ENCODE results near the gene B4GALNT3. TPM values are rescaled to one million over a fixed set of nuclear protein-coding genes. Genes with fewer than 3 reads are reported as not detected.
"Not testable (repeated sequence)": the region's sequence is repeated elsewhere in the genome, so short reads cannot be mapped to it uniquely, and the experiment has no call there.

B4GALNT3 gene
- 4.2 TPM for total RNA-seq

DNA sequence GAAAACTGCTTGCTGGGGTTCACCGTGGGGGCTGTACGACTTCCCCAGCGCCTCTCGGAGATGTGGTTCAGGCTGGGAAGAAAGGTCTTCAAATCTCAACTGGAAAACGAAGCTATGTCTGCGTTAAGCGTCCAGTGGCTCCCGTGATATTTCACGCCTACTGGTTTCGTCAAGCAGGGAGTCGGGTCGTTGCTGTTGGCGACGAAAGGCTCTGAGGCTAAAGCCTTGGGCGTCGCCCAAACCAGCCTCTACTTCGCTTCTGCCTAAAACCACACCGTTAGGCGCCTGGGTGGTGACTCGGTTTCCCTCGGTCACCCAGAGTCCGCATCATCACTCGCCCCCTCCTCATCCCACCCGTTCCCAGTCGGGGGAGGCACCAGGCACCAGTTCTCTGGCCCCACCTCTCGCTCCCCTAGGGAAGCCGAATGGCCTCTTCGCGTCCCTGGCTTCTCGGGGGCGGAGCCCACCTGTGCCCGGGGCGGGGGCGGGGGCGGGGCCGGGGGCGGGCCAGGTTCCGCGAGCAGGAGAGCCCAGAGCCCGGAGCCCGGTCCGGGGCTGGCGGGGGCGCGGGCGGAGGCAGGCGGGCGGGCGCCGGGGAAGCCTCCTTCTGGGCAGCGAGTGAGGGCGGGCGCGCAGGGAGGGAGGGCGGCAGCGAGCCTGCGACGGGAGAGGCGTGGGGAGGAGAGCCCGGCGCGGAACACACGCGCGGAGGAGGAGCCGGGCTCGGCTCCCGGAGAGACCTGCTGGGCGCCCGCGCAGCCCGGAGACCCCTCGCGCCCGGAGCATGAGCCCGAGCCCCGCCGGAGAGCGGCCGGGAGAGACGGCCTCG, at the start of gene B4GALNT3:
TSS of gene B4GALNT3 (plus strand) at position 510 of the 829 bp plus-strand sequence. CDS start 438 bp downstream, outside the sequence.
- peaks cover 7 to 14% (median 9%) of the 10 kb centered on the region in 3 donors for H3K4me1 ChIP-seq (ENCODE audit: control insufficient read depth in 3 of 3, insufficient read depth in 3 of 3, low read length in 3 of 3)
- H3K27me3 ChIP-seq (ENCODE audit: control insufficient read depth in 3 of 3, insufficient read depth in 3 of 3, low read length in 3 of 3): peaks cover 6 to 8% (median 6%) of the 10 kb centered on the region in 3 donors
- no peak within 1 kb of the TSS for H3K27ac ChIP-seq (ENCODE audit: low read depth, low read length)

DNA sequence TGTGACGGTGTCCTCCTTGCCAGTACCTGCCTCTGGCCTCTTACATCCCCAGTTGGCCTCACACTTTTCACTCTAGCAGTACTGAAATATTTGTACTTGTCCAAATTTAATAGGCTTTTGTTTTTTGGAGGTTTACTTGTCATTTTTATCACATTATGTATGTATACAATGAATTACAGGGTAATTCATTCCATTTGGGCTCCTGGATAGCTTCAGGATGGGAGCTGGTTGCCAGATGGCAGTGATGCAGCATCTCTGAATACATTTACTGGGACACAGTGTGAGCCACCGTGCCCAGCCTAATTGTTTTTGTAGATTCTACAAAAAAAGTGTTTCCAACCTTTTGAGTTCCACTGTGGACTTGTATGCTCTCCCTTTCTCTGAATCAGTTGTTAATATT, 44.9 kb upstream of the B4GALNT3 start:
- H3K36me3 ChIP-seq (ENCODE audit: control insufficient read depth in 3 of 3, insufficient read depth in 3 of 3, low read length in 3 of 3): peaks cover 24 to 43% (median 29%) of the 10 kb centered on the region in 3 donors
- H3K4me1 ChIP-seq (ENCODE audit: control insufficient read depth in 3 of 3, insufficient read depth in 3 of 3, low read length in 3 of 3): no peaks in the 10 kb centered on the region
- H3K9me3 ChIP-seq (ENCODE audit: control insufficient read depth in 3 of 3, low read length in 3 of 3): no peaks in the 10 kb centered on the region
- no peak overlapping the region for H3K4me3 ChIP-seq (ENCODE audit: low read length in 3 of 3)
- no peak overlapping the region for H3K9ac ChIP-seq (ENCODE audit: low read depth in 1 of 3, low read length in 3 of 3)
- H3K27me3 ChIP-seq (ENCODE audit: control insufficient read depth in 3 of 3, insufficient read depth in 3 of 3, low read length in 3 of 3): no peaks in the 10 kb centered on the region
- H3K27ac ChIP-seq (ENCODE audit: low read depth, low read length): no peak overlapping the region

More for the DNA sequence above, at the start of gene B4GALNT3:
- Histone ChIP-seq H3K36me3 (ENCODE audit: control insufficient read depth in 3 of 3, insufficient read depth in 3 of 3, low read length in 3 of 3) (no peaks in the 10 kb centered on the region), H3K9me3 (ENCODE audit: control insufficient read depth in 3 of 3, low read length in 3 of 3) (no peaks in the 10 kb centered on the region), H3K4me3 (ENCODE audit: low read length in 3 of 3) (peak within 1 kb of the TSS; percentile 58 to 77 (median 75)), H3K9ac (ENCODE audit: low read depth in 1 of 3, low read length in 3 of 3) (peak within 1 kb of the TSS; percentile 5 to 72 (median 46))

DNA sequence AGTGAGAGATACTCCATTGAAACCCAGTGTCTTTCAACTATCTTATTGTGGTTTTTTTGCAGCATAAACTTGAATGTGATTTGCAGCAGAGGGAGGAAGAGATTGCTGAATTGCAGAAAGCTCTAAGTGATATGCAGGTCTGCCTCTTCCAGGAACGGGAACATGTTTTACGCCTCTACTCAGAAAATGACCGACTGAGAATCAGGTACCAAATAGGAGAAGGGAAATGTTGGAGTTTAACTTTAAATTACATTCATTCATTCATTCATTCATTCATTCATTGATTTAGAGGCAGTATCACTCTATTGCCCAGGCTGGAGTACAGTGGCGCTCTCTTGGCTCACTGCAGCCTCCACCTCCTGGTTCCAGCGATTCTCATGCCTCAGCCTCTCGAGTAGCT, 41.3 kb upstream of the B4GALNT3 start:
- H3K9ac ChIP-seq (ENCODE audit: low read depth in 1 of 3, low read length in 3 of 3): no peak overlapping the region
- no peaks in the 10 kb centered on the region for H3K9me3 ChIP-seq (ENCODE audit: control insufficient read depth in 3 of 3, low read length in 3 of 3)
- H3K4me3 ChIP-seq (ENCODE audit: low read length in 3 of 3): no peak overlapping the region
- peaks cover 14 to 29% (median 27%) of the 10 kb centered on the region in 3 donors for H3K36me3 ChIP-seq (ENCODE audit: control insufficient read depth in 3 of 3, insufficient read depth in 3 of 3, low read length in 3 of 3)
- H3K27me3 ChIP-seq (ENCODE audit: control insufficient read depth in 3 of 3, insufficient read depth in 3 of 3, low read length in 3 of 3): no peaks in the 10 kb centered on the region
- H3K4me1 ChIP-seq (ENCODE audit: control insufficient read depth in 3 of 3, insufficient read depth in 3 of 3, low read length in 3 of 3): no peaks in the 10 kb centered on the region
- H3K27ac ChIP-seq (ENCODE audit: low read depth, low read length): no peak overlapping the region

DNA sequence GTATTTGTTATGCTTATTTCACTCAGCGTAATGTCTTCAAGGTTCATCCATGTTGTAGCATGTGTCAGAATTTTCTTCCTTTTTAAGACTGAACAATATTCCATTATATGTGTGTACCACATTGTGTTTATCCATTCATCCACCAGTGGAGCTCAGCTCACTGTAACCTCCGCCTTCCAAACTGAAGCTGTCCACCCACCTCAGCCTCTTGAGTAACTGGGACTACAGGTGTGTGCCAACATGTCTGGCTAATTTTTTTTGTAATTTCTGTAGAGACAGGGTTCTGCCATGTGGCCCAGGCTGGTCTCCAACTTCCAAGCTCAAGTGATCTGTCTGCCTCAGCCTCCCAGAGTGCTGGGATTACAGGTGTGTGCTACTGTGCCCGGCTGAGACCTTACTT, 37.2 kb upstream of the B4GALNT3 start:
- Histone ChIP-seq H3K9ac (ENCODE audit: low read depth in 1 of 3, low read length in 3 of 3) (no peak overlapping the region), H3K27me3 (ENCODE audit: control insufficient read depth in 3 of 3, insufficient read depth in 3 of 3, low read length in 3 of 3) (no peaks in the 10 kb centered on the region), H3K4me3 (ENCODE audit: low read length in 3 of 3) (no peak overlapping the region), H3K27ac (ENCODE audit: low read depth, low read length) (no peak overlapping the region), H3K9me3 (ENCODE audit: control insufficient read depth in 3 of 3, low read length in 3 of 3) (no peaks in the 10 kb centered on the region), H3K36me3 (ENCODE audit: control insufficient read depth in 3 of 3, insufficient read depth in 3 of 3, low read length in 3 of 3) (peaks cover 8 to 26% (median 22%) of the 10 kb centered on the region in 3 donors), H3K4me1 (ENCODE audit: control insufficient read depth in 3 of 3, insufficient read depth in 3 of 3, low read length in 3 of 3) (no peaks in the 10 kb centered on the region)

DNA sequence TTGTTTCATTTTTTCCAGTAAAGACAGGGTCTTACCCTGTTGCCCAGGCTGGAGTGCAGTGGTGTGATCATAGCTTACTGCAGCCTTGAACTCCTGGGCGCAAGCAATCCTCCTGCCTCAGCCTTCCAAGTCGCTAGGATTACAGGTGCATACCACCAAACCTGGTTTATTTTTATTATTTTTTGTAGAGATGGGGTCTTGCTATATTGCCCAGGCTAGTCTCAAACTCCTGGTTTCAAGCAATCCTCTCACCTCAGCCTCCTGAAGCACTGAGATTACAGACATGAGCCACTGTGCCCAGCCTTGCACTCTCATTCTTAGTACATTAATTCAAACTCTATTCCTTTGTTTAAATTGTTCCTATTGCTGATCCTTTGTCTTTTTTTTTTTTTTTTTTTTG, 24.0 kb upstream of the B4GALNT3 start:
- not testable (repeated sequence) for H3K9ac ChIP-seq (ENCODE audit: low read depth in 1 of 3, low read length in 3 of 3); H3K9me3 ChIP-seq (ENCODE audit: control insufficient read depth in 3 of 3, low read length in 3 of 3); H3K4me1 ChIP-seq (ENCODE audit: control insufficient read depth in 3 of 3, insufficient read depth in 3 of 3, low read length in 3 of 3); H3K27ac ChIP-seq (ENCODE audit: low read depth, low read length); H3K4me3 ChIP-seq (ENCODE audit: low read length in 3 of 3); H3K27me3 ChIP-seq (ENCODE audit: control insufficient read depth in 3 of 3, insufficient read depth in 3 of 3, low read length in 3 of 3)
- peaks cover 7 to 32% (median 27%) of the 10 kb centered on the region in 3 donors for H3K36me3 ChIP-seq (ENCODE audit: control insufficient read depth in 3 of 3, insufficient read depth in 3 of 3, low read length in 3 of 3)

DNA sequence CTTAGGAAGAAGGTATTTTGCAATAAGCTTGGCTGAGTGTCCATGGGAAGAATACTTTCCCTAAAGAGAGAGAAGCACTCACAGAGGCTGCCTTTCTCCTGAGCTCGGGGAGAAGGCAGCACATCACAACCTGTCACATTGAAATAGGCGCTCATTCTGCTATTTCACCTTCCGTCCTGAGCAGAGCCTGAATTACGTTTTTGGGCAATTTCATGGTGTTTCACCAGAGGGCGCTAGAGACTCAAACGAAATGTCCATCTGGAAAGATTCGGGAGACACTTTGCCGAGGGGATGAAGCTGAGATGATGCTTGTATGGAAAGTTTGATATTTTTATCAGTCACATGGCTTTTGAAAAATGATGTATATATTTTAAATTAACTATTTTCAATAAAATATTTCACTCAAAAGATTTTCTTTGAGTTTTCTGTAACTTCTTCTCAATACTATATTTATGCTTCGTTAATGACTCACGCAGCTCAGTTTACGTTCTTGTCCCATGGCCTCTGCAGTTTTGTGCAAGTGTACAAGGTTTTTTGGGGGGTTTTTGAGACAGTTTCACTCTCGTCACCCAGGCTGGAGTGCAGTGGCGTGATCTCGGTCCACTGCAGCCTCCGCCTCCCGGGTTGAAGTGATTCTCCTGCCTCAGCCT, 17.4 kb upstream of the B4GALNT3 start:
- Histone ChIP-seq H3K4me3 (ENCODE audit: low read length in 3 of 3) (no peak overlapping the region), H3K4me1 (ENCODE audit: control insufficient read depth in 3 of 3, insufficient read depth in 3 of 3, low read length in 3 of 3) (no peaks in the 10 kb centered on the region), H3K9ac (ENCODE audit: low read depth in 1 of 3, low read length in 3 of 3) (no peak overlapping the region), H3K27ac (ENCODE audit: low read depth, low read length) (no peak overlapping the region), H3K36me3 (ENCODE audit: control insufficient read depth in 3 of 3, insufficient read depth in 3 of 3, low read length in 3 of 3) (peaks cover 0 to 10% (median 8%) of the 10 kb centered on the region in 3 donors), H3K27me3 (ENCODE audit: control insufficient read depth in 3 of 3, insufficient read depth in 3 of 3, low read length in 3 of 3) (no peaks in the 10 kb centered on the region), H3K9me3 (ENCODE audit: control insufficient read depth in 3 of 3, low read length in 3 of 3) (no peaks in the 10 kb centered on the region)

DNA sequence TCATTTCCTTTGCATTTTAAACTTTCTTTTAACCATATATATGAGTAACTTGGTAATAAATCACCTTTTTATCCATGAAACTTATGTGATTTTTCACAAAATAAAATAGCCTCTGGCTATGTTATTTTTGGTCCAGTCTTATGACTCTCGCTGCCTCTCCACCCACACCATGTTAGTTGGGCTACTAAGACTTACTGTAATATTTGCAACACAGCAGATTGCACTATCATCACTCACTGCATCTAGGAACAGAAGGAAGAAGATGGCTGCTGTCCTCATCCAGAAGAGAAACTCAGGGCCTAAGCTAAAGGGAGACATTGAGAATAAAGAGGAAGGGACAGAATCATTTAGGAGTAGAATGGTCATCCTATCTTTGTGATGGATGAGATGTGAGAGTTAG, 12.6 kb upstream of the B4GALNT3 start:
- Histone ChIP-seq H3K36me3 (ENCODE audit: control insufficient read depth in 3 of 3, insufficient read depth in 3 of 3, low read length in 3 of 3) (no peaks in the 10 kb centered on the region), H3K4me3 (ENCODE audit: low read length in 3 of 3) (no peak overlapping the region), H3K4me1 (ENCODE audit: control insufficient read depth in 3 of 3, insufficient read depth in 3 of 3, low read length in 3 of 3) (no peaks in the 10 kb centered on the region), H3K9ac (ENCODE audit: low read depth in 1 of 3, low read length in 3 of 3) (no peak overlapping the region), H3K9me3 (ENCODE audit: control insufficient read depth in 3 of 3, low read length in 3 of 3) (no peaks in the 10 kb centered on the region), H3K27me3 (ENCODE audit: control insufficient read depth in 3 of 3, insufficient read depth in 3 of 3, low read length in 3 of 3) (peaks cover 0 to 4% (median 3%) of the 10 kb centered on the region in 3 donors), H3K27ac (ENCODE audit: low read depth, low read length) (no peak overlapping the region)

DNA sequence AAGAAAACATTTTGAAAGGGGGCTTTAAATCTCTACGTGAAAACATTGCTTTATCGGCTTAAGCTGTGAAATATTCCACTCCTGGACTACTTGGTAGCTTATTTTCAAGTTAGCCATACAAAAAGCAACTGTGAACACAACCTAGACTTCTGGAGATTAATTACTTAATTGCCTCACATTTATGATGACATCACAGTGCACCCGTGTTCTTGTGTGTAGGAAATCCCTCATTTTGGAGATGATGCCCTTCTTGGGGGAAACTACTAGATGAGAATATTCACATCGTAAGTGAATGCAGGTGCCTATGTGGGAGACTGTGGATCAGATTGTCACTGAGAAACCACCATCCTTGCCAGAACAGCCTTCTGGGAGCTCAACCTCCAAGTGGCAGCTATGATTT, 10.5 kb upstream of the B4GALNT3 start:
- H3K36me3 ChIP-seq (ENCODE audit: control insufficient read depth in 3 of 3, insufficient read depth in 3 of 3, low read length in 3 of 3): no peaks in the 10 kb centered on the region
- H3K4me1 ChIP-seq (ENCODE audit: control insufficient read depth in 3 of 3, insufficient read depth in 3 of 3, low read length in 3 of 3): no peaks in the 10 kb centered on the region

DNA sequence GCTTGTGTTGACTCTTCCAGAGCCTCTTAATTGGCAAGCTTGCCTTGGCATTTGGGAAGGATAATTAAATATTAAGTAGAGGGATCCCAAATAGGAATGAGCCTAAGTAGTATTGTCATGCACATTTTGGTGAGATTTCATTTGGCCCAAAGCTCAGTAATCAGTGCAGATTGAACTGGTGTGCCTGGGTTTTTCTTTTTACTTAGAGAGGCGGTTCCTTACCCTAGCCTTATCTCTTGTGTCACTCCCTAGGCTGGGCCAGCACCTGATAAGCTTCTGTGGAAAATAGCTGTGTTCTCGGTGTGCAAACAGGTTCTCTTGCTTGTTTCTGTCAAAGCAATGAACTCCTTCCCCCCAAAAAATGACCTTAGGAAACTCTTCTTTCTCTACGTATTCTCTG, 9.3 kb upstream of the B4GALNT3 start:
- Histone ChIP-seq H3K36me3 (ENCODE audit: control insufficient read depth in 3 of 3, insufficient read depth in 3 of 3, low read length in 3 of 3) (no peaks in the 10 kb centered on the region), H3K27me3 (ENCODE audit: control insufficient read depth in 3 of 3, insufficient read depth in 3 of 3, low read length in 3 of 3) (peaks cover 0 to 4% (median 3%) of the 10 kb centered on the region in 3 donors), H3K4me1 (ENCODE audit: control insufficient read depth in 3 of 3, insufficient read depth in 3 of 3, low read length in 3 of 3) (no peaks in the 10 kb centered on the region), H3K9ac (ENCODE audit: low read depth in 1 of 3, low read length in 3 of 3) (no peak overlapping the region), H3K4me3 (ENCODE audit: low read length in 3 of 3) (no peak overlapping the region), H3K9me3 (ENCODE audit: control insufficient read depth in 3 of 3, low read length in 3 of 3) (no peaks in the 10 kb centered on the region), H3K27ac (ENCODE audit: low read depth, low read length) (no peak overlapping the region)

More for the DNA sequence above, 10.5 kb upstream of the B4GALNT3 start:
- Histone ChIP-seq H3K27ac (ENCODE audit: low read depth, low read length) (no peak overlapping the region), H3K27me3 (ENCODE audit: control insufficient read depth in 3 of 3, insufficient read depth in 3 of 3, low read length in 3 of 3) (peaks cover 0 to 4% (median 3%) of the 10 kb centered on the region in 3 donors), H3K9me3 (ENCODE audit: control insufficient read depth in 3 of 3, low read length in 3 of 3) (no peaks in the 10 kb centered on the region), H3K9ac (ENCODE audit: low read depth in 1 of 3, low read length in 3 of 3) (no peak overlapping the region), H3K4me3 (ENCODE audit: low read length in 3 of 3) (no peak overlapping the region)

DNA sequence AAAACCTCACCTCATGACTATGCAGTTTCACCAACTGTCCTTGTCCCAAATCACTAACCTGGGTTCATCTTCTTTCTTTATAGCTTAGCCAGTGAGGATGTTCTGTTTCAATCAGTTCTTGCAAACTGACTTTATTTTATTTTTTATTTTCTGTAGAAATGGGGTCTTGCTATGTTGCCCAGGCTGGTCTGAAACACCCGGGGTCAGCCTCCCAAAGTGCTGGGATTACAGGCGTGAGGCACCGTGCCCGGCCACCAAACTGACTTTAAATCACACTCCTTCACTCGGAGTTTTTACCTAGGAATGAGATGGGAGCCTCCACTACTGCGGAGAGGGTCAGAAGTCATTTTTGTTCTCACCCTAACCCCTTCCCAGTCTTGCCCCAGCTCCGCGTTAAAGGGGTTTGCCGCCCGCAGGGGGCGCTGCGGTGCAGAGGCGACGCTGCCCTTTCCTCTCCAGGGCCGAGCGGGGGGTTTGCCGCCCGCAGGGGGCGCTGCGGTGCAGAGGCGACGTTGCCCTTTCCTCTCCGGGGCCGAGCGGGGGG, 7.0 kb upstream of the B4GALNT3 start:
- H3K4me3 ChIP-seq (ENCODE audit: low read length in 3 of 3): no peak overlapping the region
- H3K9ac ChIP-seq (ENCODE audit: low read depth in 1 of 3, low read length in 3 of 3): no peak overlapping the region
- H3K4me1 ChIP-seq (ENCODE audit: control insufficient read depth in 3 of 3, insufficient read depth in 3 of 3, low read length in 3 of 3): no peaks in the 10 kb centered on the region
- no peaks in the 10 kb centered on the region for H3K36me3 ChIP-seq (ENCODE audit: control insufficient read depth in 3 of 3, insufficient read depth in 3 of 3, low read length in 3 of 3)
- H3K27ac ChIP-seq (ENCODE audit: low read depth, low read length): no peak overlapping the region
- H3K9me3 ChIP-seq (ENCODE audit: control insufficient read depth in 3 of 3, low read length in 3 of 3): no peaks in the 10 kb centered on the region
- H3K27me3 ChIP-seq (ENCODE audit: control insufficient read depth in 3 of 3, insufficient read depth in 3 of 3, low read length in 3 of 3): peaks cover 1 to 4% (median 3%) of the 10 kb centered on the region in 3 donors
